Parathyroid adenoma (tissue), 2 donors: ENCODE measurements around the gene SH2D3A.

Source experiments
- H2AFZ ChIP-seq: fragments of 300-600 bp; sonication (generic); one replicate; pipeline ENCODE4 v1.7.0; 2017; ENCODE audit warnings: antibody characterized with exemption, mild to moderate bottlenecking
- H3K27ac ChIP-seq: fragments of 300-600 bp; sonication (generic); one replicate; pipeline ENCODE4 v1.7.0; 2017
- H3K27me3 ChIP-seq: fragments of 300-600 bp; sonication (generic); one replicate; pipeline ENCODE4 v1.7.0; 2017; ENCODE audit warnings: low read length; ENCODE audit not compliant: control insufficient read depth, insufficient read depth
- H3K36me3 ChIP-seq: fragments of 300-600 bp; sonication (generic); one replicate; pipeline ENCODE4 v1.7.0; 2017; ENCODE audit warnings: low read length; ENCODE audit not compliant: control insufficient read depth, insufficient read depth
- H3K4me1 ChIP-seq: fragments of 300-600 bp; sonication (generic); one replicate; pipeline ENCODE4 v1.7.0; 2017; ENCODE audit warnings: control low read depth
- H3K4me2 ChIP-seq: fragments of 300-600 bp; sonication (generic); one replicate; pipeline ENCODE4 v1.7.0; 2017; ENCODE audit warnings: low read length
- H3K4me3 ChIP-seq: fragments of 300-600 bp; sonication (generic); one replicate; pipeline ENCODE4 v1.7.0; 2017; ENCODE audit warnings: low read depth, low read length
- H3K79me2 ChIP-seq: fragments of 300-600 bp; sonication (generic); one replicate; pipeline ENCODE4 v1.7.0; 2017; ENCODE audit warnings: control low read depth
- H3K9ac ChIP-seq: fragments of 300-600 bp; sonication (generic); one replicate; pipeline ENCODE4 v1.7.0; 2017; ENCODE audit warnings: mild to moderate bottlenecking
- H3K9me3 ChIP-seq: fragments of 300-600 bp; sonication (generic); one replicate; pipeline ENCODE4 v1.7.0; 2017; ENCODE audit warnings: low read length; ENCODE audit not compliant: control insufficient read depth
- CTCF ChIP-seq: fragments of 300-600 bp; sonication (generic); IDR thresholded peaks from one replicate; pipeline ENCODE4 v1.7.0; 2017; ENCODE audit warnings: antibody characterized with exemption, mild to moderate bottlenecking
- donor health status: primary hyperparathyroidism.

The SH2D3A gene

GRCh38 chr19:6717441-6717971 is 49.7 kb downstream of the SH2D3A start:
- no peaks in the 10 kb centered on the region for H3K4me1 ChIP-seq
- no peaks in the 10 kb centered on the region for H3K79me2 ChIP-seq
- H3K9me3 ChIP-seq, result no peaks in the 10 kb centered on the region
- no peak overlapping the region for H3K4me2 ChIP-seq
- no peaks in the 10 kb centered on the region for H3K36me3 ChIP-seq
- H3K27ac ChIP-seq, result no peak overlapping the region
- H2AFZ ChIP-seq, result no peak overlapping the region
- H3K9ac ChIP-seq, result no peak overlapping the region
- no peak overlapping the region for H3K4me3 ChIP-seq
- TF ChIP-seq CTCF, result no peak
- H3K27me3 ChIP-seq, result no peaks in the 10 kb centered on the region

GRCh38 chr19:6717036-6717435 is 50.2 kb downstream of the SH2D3A start:
- H3K27ac ChIP-seq, result no peak overlapping the region
- no peak overlapping the region for H3K4me2 ChIP-seq
- no peak overlapping the region for H2AFZ ChIP-seq
- H3K27me3 ChIP-seq, result no peaks in the 10 kb centered on the region
- no peaks in the 10 kb centered on the region for H3K36me3 ChIP-seq
- H3K4me3 ChIP-seq, result no peak overlapping the region
- no peaks in the 10 kb centered on the region for H3K9me3 ChIP-seq
- H3K9ac ChIP-seq, result no peak overlapping the region
- no peaks in the 10 kb centered on the region for H3K4me1 ChIP-seq
- H3K79me2 ChIP-seq, result no peaks in the 10 kb centered on the region
- no peak for TF ChIP-seq CTCF

- H3K4me3 ChIP-seq, result no peak overlapping the region
- TF ChIP-seq CTCF, result no peak
- no peak overlapping the region for H3K4me2 ChIP-seq
- H2AFZ ChIP-seq, result no peak overlapping the region
- H3K9ac ChIP-seq, result no peak overlapping the region
- no peaks in the 10 kb centered on the region for H3K27me3 ChIP-seq
- H3K4me1 ChIP-seq, result no peaks in the 10 kb centered on the region
- H3K79me2 ChIP-seq, result no peaks in the 10 kb centered on the region
- no peak overlapping the region for H3K27ac ChIP-seq
- no peaks in the 10 kb centered on the region for H3K9me3 ChIP-seq
- H3K36me3 ChIP-seq, result no peaks in the 10 kb centered on the region
Observed at GRCh38 chr19:6716610-6716970, 50.6 kb downstream of the SH2D3A start.

GRCh38 chr19:6714749-6715555 is 52.3 kb downstream of the SH2D3A start:
- Histone ChIP-seq H3K4me3 (no peak overlapping the region), H3K36me3 (no peaks in the 10 kb centered on the region), H2AFZ (no peak overlapping the region), H3K27me3 (no peaks in the 10 kb centered on the region), H3K4me1 (no peaks in the 10 kb centered on the region), H3K27ac (no peak overlapping the region), H3K4me2 (no peak overlapping the region), H3K9me3 (no peaks in the 10 kb centered on the region), H3K9ac (no peak overlapping the region), H3K79me2 (no peaks in the 10 kb centered on the region)
- no peak for TF ChIP-seq CTCF
